CD14-positive monocyte (primary cell): ENCODE results near the gene TSPAN5. TPM values are rescaled to one million over a fixed set of nuclear protein-coding genes. Genes with fewer than 3 reads are reported as not detected.

ENCODE experiments used
- DNase-seq, 3 donors: peaks; one replicate each; pipeline ENCODE4 v3.0.0-alpha.2; 2011 to 2022
- H2AFZ ChIP-seq: 2 replicates; pipeline ENCODE4 v1.6.0; 2012; ENCODE audit warnings: mild to moderate bottlenecking, low read depth, low read length, inconsistent platforms; ENCODE audit not compliant: insufficient read depth, poor library complexity, severe bottlenecking
- H3K27ac ChIP-seq, 2 donors: 1 replicate in 1 of 2; 2 replicates in 1 of 2; pipeline ENCODE4 v1.5.1; 2012 to 2013; ENCODE audit warnings: low read length in 2 of 2, control low read depth in 1 of 2, inconsistent platforms in 1 of 2, low read depth in 1 of 2, mild to moderate bottlenecking in 1 of 2
- H3K27me3 ChIP-seq, 2 donors: one replicate each; pipeline versions ENCODE4 v1.6.0 to v1.6.1; 2011 to 2013; ENCODE audit warnings: low read length in 2 of 2; ENCODE audit not compliant: control insufficient read depth in 2 of 2, insufficient read depth in 2 of 2
- H3K36me3 ChIP-seq, 2 donors: replicated peaks in 1 of 2; 1 replicate in 1 of 2; 2 replicates in 1 of 2; pipeline versions ENCODE4 v1.5.1 to v1.6.1; 2012 to 2013; ENCODE audit warnings: low read length in 2 of 2, control low read depth in 1 of 2, inconsistent platforms in 1 of 2, mild to moderate bottlenecking in 1 of 2; ENCODE audit not compliant: insufficient read depth in 2 of 2, control insufficient read depth in 1 of 2
- H3K4me1 ChIP-seq, 2 donors: 1 replicate in 1 of 2; 2 replicates in 1 of 2; pipeline versions ENCODE4 v1.5.1 to v1.6.1; 2012 to 2013; ENCODE audit warnings: low read length in 2 of 2, control low read depth in 1 of 2, inconsistent platforms in 1 of 2, mild to moderate bottlenecking in 1 of 2, moderate library complexity in 1 of 2; ENCODE audit not compliant: insufficient read depth in 2 of 2, control insufficient read depth in 1 of 2
- H3K4me2 ChIP-seq: replicated peaks from 2 replicates; pipeline ENCODE3; 2012; ENCODE audit warnings: low read length, moderate library complexity, mild to moderate bottlenecking; ENCODE audit not compliant: poor library complexity, severe bottlenecking; ENCODE audit errors: extremely low read depth
- H3K4me3 ChIP-seq, 3 experiments: fragments of 200-600 bp in 1 of 3; sonication (generic) in 1 of 3; replicated peaks in 1 of 3; 1 replicate in 2 of 3; 2 replicates in 1 of 3; pipeline ENCODE4 v1.5.1; 2011 to 2013; ENCODE audit warnings: low read length in 3 of 3, mild to moderate bottlenecking in 3 of 3, control low read depth in 2 of 3, low read depth in 2 of 3, inconsistent platforms in 1 of 3, moderate library complexity in 1 of 3
- H3K79me2 ChIP-seq: 2 replicates; pipeline ENCODE4 v1.6.0; 2012; ENCODE audit warnings: mild to moderate bottlenecking, control low read depth, inconsistent platforms, low read length, moderate library complexity; ENCODE audit not compliant: insufficient read depth
- H3K9ac ChIP-seq: 2 replicates; pipeline ENCODE4 v1.6.0; 2017; ENCODE audit warnings: low read length, mild to moderate bottlenecking; ENCODE audit not compliant: insufficient read depth, poor library complexity, severe bottlenecking
- H3K9me3 ChIP-seq, 2 donors: replicated peaks in 1 of 2; 1 replicate in 1 of 2; 2 replicates in 1 of 2; pipeline versions ENCODE4 v1.5.1 to v1.6.1; 2012 to 2013; ENCODE audit warnings: low read length in 2 of 2, control low read depth in 1 of 2; ENCODE audit not compliant: control insufficient read depth in 1 of 2, insufficient read depth in 1 of 2
- H4K20me1 ChIP-seq: 2 replicates; pipeline ENCODE4 v1.6.0; 2012; ENCODE audit warnings: mild to moderate bottlenecking, low read length, control low read depth, moderate library complexity; ENCODE audit not compliant: insufficient read depth
- H3K27ac Mint-ChIP-seq, 7 donors: one replicate each; pipeline ENCODE4 v1.8.0; 2020; ENCODE audit warnings: mild to moderate bottlenecking in 7 of 7, mixed read lengths in 7 of 7, moderate library complexity in 6 of 7, inconsistent platforms in 2 of 7
- H3K27me3 Mint-ChIP-seq, 3 donors: one replicate each; pipeline ENCODE4 v1.8.0; 2021 to 2022; ENCODE audit warnings: low read depth in 3 of 3, mild to moderate bottlenecking in 3 of 3, mixed read lengths in 3 of 3, moderate library complexity in 3 of 3, inconsistent platforms in 1 of 3
- H3K36me3 Mint-ChIP-seq, 2 donors: one replicate each; pipeline ENCODE4 v1.8.0; 2020; ENCODE audit warnings: mixed read lengths in 2 of 2, inconsistent platforms in 1 of 2, mild to moderate bottlenecking in 1 of 2
- H3K4me1 Mint-ChIP-seq: one replicate; pipeline ENCODE4 v1.8.0; 2020; ENCODE audit warnings: mild to moderate bottlenecking, mixed read lengths
- H3K4me3 Mint-ChIP-seq, 2 donors: one replicate each; pipeline ENCODE4 v1.8.0; 2020; ENCODE audit warnings: mild to moderate bottlenecking in 2 of 2, mixed read lengths in 2 of 2, moderate library complexity in 1 of 2
- H3K9me3 Mint-ChIP-seq, 7 donors: one replicate each; pipeline ENCODE4 v1.8.0; 2020 to 2022; ENCODE audit warnings: mixed read lengths in 7 of 7, mild to moderate bottlenecking in 6 of 7, moderate library complexity in 6 of 7, inconsistent platforms in 2 of 7
- WGBS: methylation state at CpG from one replicate; pipeline ENCODE4 v1.1.5; 2013; ENCODE audit warnings: missing lambda C conversion rate; ENCODE audit not compliant: insufficient coverage; 5-methylcytosine and 5-hydroxymethylcytosine counted together
- intact Hi-C, 2 donors: fragments of 100-400 bp; cut with micrococcal nuclease; formaldehyde crosslinking; loops; one replicate each; pipeline versions ENCODE4 v1.15.0 to v1.15.1; 2023
- polyA plus RNA-seq, 3 donors: library from polyadenylated mRNA; depleted of rRNA in 1 of 3; unstranded in 2 of 3; stranded (reverse) in 1 of 3; fragments of 300-500 nt in 2 of 3; fragments of >200 nt in 1 of 3; fragmentation: Illumina TruSeq in 2 of 3; gene quantifications; 1 replicate in 2 of 3; 2 replicates in 1 of 3; pipeline ENCODE4 v1.2.3, GENCODE V29; 2012 to 2021
- TF ChIP-seq, protein P1 (sequence below): fragments of 200-600 bp; IDR thresholded peaks from one replicate; pipeline ENCODE4 v1.8.0; 2022; ENCODE audit warnings: antibody characterized with exemption, mild to moderate bottlenecking

The TSPAN5 gene
- polyA plus RNA-seq, 3 donors: 0.09 to 1.1 (median 0.13) TPM

GRCh38 chr4:98473046-98473445 lies 185.4 kb downstream of the TSPAN5 start:
- H3K4me3 Mint-ChIP-seq: peak overlapping the region in 1 of 2 donors; percentile 31
- H3K36me3 ChIP-seq: no peaks in the 10 kb centered on the region
- H3K79me2 ChIP-seq: no peaks in the 10 kb centered on the region
- WGBS: no CpG with 5 or more reads among the region's 5 CpGs
- H3K36me3 Mint-ChIP-seq: peaks cover 0 to 3% of the 10 kb centered on the region in 2 donors
- peaks cover 0 to 12% of the 10 kb centered on the region in 2 donors for H3K9me3 ChIP-seq
- H3K9me3 Mint-ChIP-seq: peaks cover 8 to 14% (median 12%) of the 10 kb centered on the region in 7 donors
- H3K27me3 ChIP-seq: no peaks in the 10 kb centered on the region
- H3K27me3 Mint-ChIP-seq: peaks cover 0 to 3% (median 0%) of the 10 kb centered on the region in 3 donors
- DNase-seq: no peak
- intact Hi-C loops: no loop called here
- H3K4me1 ChIP-seq: peaks cover 4 to 6% of the 10 kb centered on the region in 2 donors
- TF ChIP-seq, protein P1, sequence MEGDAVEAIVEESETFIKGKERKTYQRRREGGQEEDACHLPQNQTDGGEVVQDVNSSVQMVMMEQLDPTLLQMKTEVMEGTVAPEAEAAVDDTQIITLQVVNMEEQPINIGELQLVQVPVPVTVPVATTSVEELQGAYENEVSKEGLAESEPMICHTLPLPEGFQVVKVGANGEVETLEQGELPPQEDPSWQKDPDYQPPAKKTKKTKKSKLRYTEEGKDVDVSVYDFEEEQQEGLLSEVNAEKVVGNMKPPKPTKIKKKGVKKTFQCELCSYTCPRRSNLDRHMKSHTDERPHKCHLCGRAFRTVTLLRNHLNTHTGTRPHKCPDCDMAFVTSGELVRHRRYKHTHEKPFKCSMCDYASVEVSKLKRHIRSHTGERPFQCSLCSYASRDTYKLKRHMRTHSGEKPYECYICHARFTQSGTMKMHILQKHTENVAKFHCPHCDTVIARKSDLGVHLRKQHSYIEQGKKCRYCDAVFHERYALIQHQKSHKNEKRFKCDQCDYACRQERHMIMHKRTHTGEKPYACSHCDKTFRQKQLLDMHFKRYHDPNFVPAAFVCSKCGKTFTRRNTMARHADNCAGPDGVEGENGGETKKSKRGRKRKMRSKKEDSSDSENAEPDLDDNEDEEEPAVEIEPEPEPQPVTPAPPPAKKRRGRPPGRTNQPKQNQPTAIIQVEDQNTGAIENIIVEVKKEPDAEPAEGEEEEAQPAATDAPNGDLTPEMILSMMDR: no peak
- peak overlapping the region in 1 of 3 experiments; percentile 17 for H3K4me3 ChIP-seq
- H3K4me2 ChIP-seq: no peak overlapping the region
- no peak overlapping the region for H3K27ac ChIP-seq
- no peaks in the 10 kb centered on the region for H4K20me1 ChIP-seq
- H3K27ac Mint-ChIP-seq: no peak overlapping the region
- H3K4me1 Mint-ChIP-seq: peaks cover 12% of the 10 kb centered on the region
- no peak overlapping the region for H2AFZ ChIP-seq
- H3K9ac ChIP-seq: no peak overlapping the region

GRCh38 chr4:98470831-98471230 lies 187.6 kb downstream of the TSPAN5 start:
- no peaks in the 10 kb centered on the region for H3K36me3 ChIP-seq
- peaks cover 0 to 7% (median 0%) of the 10 kb centered on the region in 3 donors for H3K27me3 Mint-ChIP-seq
- TF ChIP-seq, protein P1: no peak
- no peaks in the 10 kb centered on the region for H3K27me3 ChIP-seq
- H3K9me3 ChIP-seq: peaks cover 0 to 12% of the 10 kb centered on the region in 2 donors
- intact Hi-C loops: no loop called here
- H3K4me3 Mint-ChIP-seq: no peak overlapping the region
- no peak overlapping the region for H3K9ac ChIP-seq
- no peaks in the 10 kb centered on the region for H3K79me2 ChIP-seq
- no peak overlapping the region for H3K4me3 ChIP-seq
- DNase-seq: no peak
- WGBS: 64% methylated on average over 6 of the region's 7 CpGs
- H4K20me1 ChIP-seq: no peaks in the 10 kb centered on the region
- no peak overlapping the region for H2AFZ ChIP-seq
- H3K4me1 ChIP-seq: peaks cover 8 to 11% of the 10 kb centered on the region in 2 donors
- no peak overlapping the region for H3K27ac Mint-ChIP-seq
- H3K4me2 ChIP-seq: no peak overlapping the region
- H3K27ac ChIP-seq: no peak overlapping the region
- H3K4me1 Mint-ChIP-seq: peaks cover 18% of the 10 kb centered on the region
- peaks cover 8 to 14% (median 12%) of the 10 kb centered on the region in 7 donors for H3K9me3 Mint-ChIP-seq
- H3K36me3 Mint-ChIP-seq: peaks cover 0 to 3% of the 10 kb centered on the region in 2 donors
